C4-2B (cell line): ENCODE measurements around the gene GABPB1.

Experiments
- CTCF ChIP-seq: fragments of 450-650 bp; conservative IDR thresholded peaks from 2 replicates; pipeline ENCODE4 v1.5.1; 2017; ENCODE audit warnings: mild to moderate bottlenecking
- ZFX ChIP-seq: fragments of 450-650 bp; IDR thresholded peaks from 2 replicates; pipeline ENCODE4 v1.6.1; 2017

GRCh38 chr15:50267577-50267976, 87.4 kb downstream of the GABPB1 start:
- TF ChIP-seq CTCF (no peak), ZFX (no peak)
